Measurements from ENCODE around the gene BCAT1. TPM values are rescaled to one million over a fixed set of nuclear protein-coding genes. Genes with fewer than 3 reads are reported as not detected.

BCAT1 gene, protein sequence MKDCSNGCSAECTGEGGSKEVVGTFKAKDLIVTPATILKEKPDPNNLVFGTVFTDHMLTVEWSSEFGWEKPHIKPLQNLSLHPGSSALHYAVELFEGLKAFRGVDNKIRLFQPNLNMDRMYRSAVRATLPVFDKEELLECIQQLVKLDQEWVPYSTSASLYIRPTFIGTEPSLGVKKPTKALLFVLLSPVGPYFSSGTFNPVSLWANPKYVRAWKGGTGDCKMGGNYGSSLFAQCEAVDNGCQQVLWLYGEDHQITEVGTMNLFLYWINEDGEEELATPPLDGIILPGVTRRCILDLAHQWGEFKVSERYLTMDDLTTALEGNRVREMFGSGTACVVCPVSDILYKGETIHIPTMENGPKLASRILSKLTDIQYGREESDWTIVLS
- total RNA-seq, result 10 to 100 TPM; 16.4 to 16.7 TPM

DNA sequence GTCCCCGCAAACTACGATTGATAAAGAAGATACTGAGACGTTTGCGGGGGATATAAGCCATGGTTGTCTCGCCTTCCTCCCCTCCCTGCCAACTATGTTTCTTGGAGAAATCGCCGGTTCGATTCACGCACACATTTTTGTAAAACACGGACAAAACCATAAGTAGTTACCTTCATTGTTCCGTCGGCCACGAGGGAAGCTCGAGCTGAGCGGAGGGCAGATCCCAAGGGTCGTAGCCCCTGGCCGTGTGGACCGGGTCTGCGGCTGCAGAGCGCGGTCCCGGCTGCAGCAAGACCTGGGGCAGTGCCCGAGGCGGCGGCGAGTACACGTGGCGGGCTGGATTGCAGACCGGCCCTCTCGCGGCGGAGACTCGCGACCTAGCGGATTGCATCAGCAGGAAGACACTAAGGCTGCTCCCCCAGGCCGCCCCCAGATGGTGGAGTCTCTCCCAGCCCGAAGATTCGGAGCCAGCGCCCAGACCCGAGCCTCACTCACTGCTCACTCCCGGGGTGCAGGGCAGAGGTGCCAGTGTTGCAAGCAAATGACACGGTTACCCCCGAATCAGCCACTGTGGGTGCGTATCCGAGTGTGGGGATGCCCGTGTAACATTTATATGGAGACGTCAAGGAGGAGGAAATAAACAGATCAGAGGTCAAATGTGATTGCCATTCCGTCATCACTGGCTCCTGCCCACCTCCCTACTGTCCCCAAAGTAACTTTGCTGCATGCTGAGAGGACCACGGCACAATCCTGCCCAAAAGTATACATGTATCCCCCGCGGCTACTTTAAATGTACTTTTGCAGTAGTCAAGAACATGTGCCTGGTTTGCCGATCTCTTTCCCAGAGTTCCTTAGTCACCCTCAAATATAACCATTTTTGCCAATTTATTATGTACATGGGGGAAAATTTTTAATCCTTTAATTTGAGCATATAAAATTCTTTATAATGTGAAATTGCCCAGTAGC is at the start of gene BCAT1:
Gene BCAT1, minus strand, starts transcription at position 345 of the 966 bp plus-strand sequence. Its CDS starts 169 bp downstream, at position 176.
- no peaks in the 10 kb centered on the region for H3K9me3 Mint-ChIP-seq
- intact Hi-C loops (cut with micrococcal nuclease), result loop anchor here (1.0 kb wide), 4 partner anchors 30 to 110 kb away; a partner anchor contains a TSS
- DNase-seq, result peak; percentile 35
- no peaks in the 10 kb centered on the region for H3K36me3 Mint-ChIP-seq (ENCODE audit: low read depth)
- peak within 1 kb of the TSS; percentile 81 for H3K4me3 Mint-ChIP-seq
- CTCF ChIA-PET, result interaction anchor here (0.7 kb wide), 1 partner anchor 249 kb away, joined by 3 read pairs; no protein-coding TSS in a partner anchor
- peaks cover 59% of the 10 kb centered on the region for H3K4me1 Mint-ChIP-seq (ENCODE audit: low read depth)
- peaks cover 62% of the 10 kb centered on the region for H3K27me3 Mint-ChIP-seq (ENCODE audit: low read depth)
- H3K27ac Mint-ChIP-seq, result peak within 1 kb of the TSS; percentile 81

DNA sequence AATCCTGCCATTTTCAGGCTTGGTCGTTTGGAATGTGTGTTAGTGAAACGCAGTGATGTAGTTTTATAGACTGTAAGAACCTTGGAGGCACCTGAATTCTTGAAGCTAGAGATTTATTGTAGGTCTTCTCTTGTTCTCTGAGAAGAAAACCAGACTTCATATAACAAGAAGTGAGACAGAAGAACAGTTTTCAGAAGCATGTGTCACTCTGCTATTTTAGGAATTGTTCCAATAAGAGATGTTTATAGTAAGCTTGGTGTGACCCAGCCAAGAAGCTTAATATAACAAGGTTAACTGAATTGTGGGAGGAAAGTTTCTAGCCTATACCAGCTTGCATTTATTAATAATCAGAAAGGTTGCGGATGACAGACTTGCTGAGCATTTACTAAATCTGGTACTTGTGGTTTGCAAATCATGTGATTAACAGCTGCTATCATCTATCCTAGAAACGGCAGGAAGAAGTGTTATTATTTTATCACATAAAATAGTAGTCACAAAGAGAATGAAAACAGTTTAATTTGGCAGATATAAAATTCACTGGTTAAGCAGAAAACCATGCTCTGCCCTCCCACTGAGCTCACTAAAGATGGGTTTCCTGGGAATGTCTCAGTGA is 49.2 kb upstream of the BCAT1 start:
- DNase-seq, result peak; percentile 20
- Mint-ChIP-seq H3K27me3 (ENCODE audit: low read depth) (no peaks in the 10 kb centered on the region), H3K9me3 (no peaks in the 10 kb centered on the region), H3K4me1 (ENCODE audit: low read depth) (peaks cover 36% of the 10 kb centered on the region), H3K36me3 (ENCODE audit: low read depth) (no peaks in the 10 kb centered on the region), H3K27ac (peak overlapping the region; percentile 75), H3K4me3 (no peak overlapping the region)
- CTCF ChIA-PET, result interaction anchor here (0.6 to 2.8 kb wide), 6 partner anchors 11 to 389 kb away, joined by 3 to 14 read pairs (median 7); a partner anchor contains a TSS
- intact Hi-C loops (cut with micrococcal nuclease), result loop anchor here (1.0 to 2.0 kb wide), 8 partner anchors 54 to 336 kb away; partner anchors contain the start of genes DNAI7 and ETFRF1

- H3K27me3 Mint-ChIP-seq (ENCODE audit: low read depth), result no peaks in the 10 kb centered on the region
- peaks cover 36% of the 10 kb centered on the region for H3K4me1 Mint-ChIP-seq (ENCODE audit: low read depth)
- H3K9me3 Mint-ChIP-seq, result no peaks in the 10 kb centered on the region
- CTCF ChIA-PET, result interaction anchor here (0.6 to 2.8 kb wide), 5 partner anchors 55 to 390 kb away, joined by 3 to 14 read pairs (median 5); a partner anchor contains a TSS
- no peak overlapping the region for H3K4me3 Mint-ChIP-seq
- H3K36me3 Mint-ChIP-seq (ENCODE audit: low read depth), result no peaks in the 10 kb centered on the region
- peak overlapping the region; percentile 75 for H3K27ac Mint-ChIP-seq
- DNase-seq, result no peak
- intact Hi-C loops (cut with micrococcal nuclease), result no loop called here
Measured at GRCh38 chr12:24997496-24997895, 48.6 kb upstream of the BCAT1 start.

DNA sequence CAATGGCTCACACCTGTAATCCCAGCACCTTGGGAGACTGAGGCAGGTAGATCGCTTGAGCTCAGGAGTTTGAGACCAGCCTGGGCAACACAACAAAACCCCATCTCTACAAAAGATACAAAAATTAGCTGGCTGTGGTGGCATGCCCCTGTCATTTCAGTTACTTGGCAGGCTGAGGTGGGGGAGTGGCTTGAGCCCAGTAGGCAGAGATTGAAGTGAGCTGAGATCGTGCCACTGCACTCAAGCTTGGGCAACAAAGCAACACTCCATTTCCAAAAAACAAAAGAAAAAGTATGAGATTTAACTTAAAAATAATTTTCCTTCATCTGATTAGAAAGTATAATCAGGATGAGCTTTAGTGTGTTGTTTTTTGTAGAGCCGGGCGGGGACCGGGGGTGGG is 47.9 kb upstream of the BCAT1 start:
- Mint-ChIP-seq H3K27ac (peak overlapping the region; percentile 18), H3K36me3 (ENCODE audit: low read depth) (no peaks in the 10 kb centered on the region), H3K27me3 (ENCODE audit: low read depth) (no peaks in the 10 kb centered on the region), H3K4me1 (ENCODE audit: low read depth) (peaks cover 36% of the 10 kb centered on the region), H3K9me3 (no peaks in the 10 kb centered on the region), H3K4me3 (no peak overlapping the region)
- CTCF ChIA-PET, result interaction anchor here (1.7 to 2.8 kb wide), 3 partner anchors 55 to 134 kb away, joined by 5 to 14 read pairs (median 11); a partner anchor contains a TSS
- intact Hi-C loops (cut with micrococcal nuclease), result no loop called here
- DNase-seq, result peak; percentile 19

DNA sequence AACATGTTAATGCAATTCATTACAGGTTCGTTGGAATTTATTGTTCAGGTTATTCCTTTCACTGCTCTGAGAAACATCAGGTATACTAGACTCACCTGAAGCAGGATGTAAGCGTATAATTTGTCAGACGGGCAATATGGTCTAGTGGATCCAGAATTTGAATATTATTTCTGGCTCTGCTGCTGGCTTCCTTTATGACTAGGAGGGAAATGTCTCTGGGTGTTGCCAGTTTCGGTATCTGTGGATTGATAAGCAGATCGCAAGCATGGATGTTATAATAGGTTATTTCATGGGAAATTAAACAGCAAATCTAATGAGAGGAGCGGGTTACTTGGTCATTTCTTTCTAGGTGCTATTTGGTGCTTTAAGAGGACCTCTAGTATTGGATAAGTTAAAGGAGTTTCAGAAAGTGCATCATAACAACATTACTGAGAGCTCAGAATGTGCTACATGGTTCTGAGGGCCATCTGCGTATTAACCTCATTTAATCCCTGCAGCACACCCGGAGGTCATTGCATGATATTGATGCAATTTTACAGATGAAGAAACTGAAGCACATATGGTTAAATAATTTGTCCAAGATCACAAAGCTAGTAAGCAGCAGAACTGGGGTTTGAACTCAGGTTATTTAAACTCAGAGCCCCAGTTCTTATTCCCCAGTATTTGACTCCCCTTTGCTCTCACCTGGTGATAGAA is 47.3 kb upstream of the BCAT1 start:
- Mint-ChIP-seq H3K27me3 (ENCODE audit: low read depth) (no peaks in the 10 kb centered on the region), H3K4me1 (ENCODE audit: low read depth) (peaks cover 36% of the 10 kb centered on the region), H3K36me3 (ENCODE audit: low read depth) (no peaks in the 10 kb centered on the region), H3K27ac (peak overlapping the region; percentile 18), H3K9me3 (no peaks in the 10 kb centered on the region), H3K4me3 (no peak overlapping the region)
- no peak for DNase-seq
- CTCF ChIA-PET, result interaction anchor here (2.8 kb wide), 1 partner anchor 56 kb away, joined by 11 read pairs; a partner anchor contains a TSS
- intact Hi-C loops (cut with micrococcal nuclease), result no loop called here

DNA sequence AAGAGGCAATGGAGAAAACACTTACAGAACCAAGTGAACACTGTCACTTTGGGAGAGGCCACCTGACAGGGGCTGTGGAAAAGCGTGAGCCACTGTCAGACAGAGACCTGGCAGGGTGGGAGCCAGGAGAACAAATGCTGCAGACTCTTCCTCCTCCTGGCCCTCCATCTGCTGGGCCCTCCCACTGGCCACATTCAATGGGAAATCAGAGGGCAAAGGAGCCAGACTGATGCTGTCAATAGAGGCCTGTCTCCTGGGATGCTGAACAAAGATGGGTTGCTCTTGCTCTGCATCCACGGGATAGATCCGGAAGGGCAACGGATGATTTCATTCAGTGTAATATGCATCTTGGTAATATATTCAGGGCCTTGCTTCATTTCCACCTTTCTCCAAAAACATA is 44.9 kb upstream of the BCAT1 start:
- H3K4me3 Mint-ChIP-seq, result no peak overlapping the region
- H3K27ac Mint-ChIP-seq, result no peak overlapping the region
- intact Hi-C loops (cut with micrococcal nuclease), result loop anchor here (5.0 kb wide), 1 partner anchor 1034 kb away; no protein-coding TSS in a partner anchor
- CTCF ChIA-PET, result interaction anchor here (2.2 to 3.3 kb wide), 2 partner anchors 135 to 142 kb away, joined by 11 to 84 read pairs; no protein-coding TSS in a partner anchor
- no peak for DNase-seq
- H3K4me1 Mint-ChIP-seq (ENCODE audit: low read depth), result peaks cover 31% of the 10 kb centered on the region
- H3K27me3 Mint-ChIP-seq (ENCODE audit: low read depth), result peaks cover 2% of the 10 kb centered on the region
- H3K36me3 Mint-ChIP-seq (ENCODE audit: low read depth), result no peaks in the 10 kb centered on the region
- no peaks in the 10 kb centered on the region for H3K9me3 Mint-ChIP-seq

GRCh38 chr12:24991209-24992049 is 42.5 kb upstream of the BCAT1 start:
- peaks cover 2% of the 10 kb centered on the region for H3K27me3 Mint-ChIP-seq (ENCODE audit: low read depth)
- no peak overlapping the region for H3K27ac Mint-ChIP-seq
- peaks cover 9% of the 10 kb centered on the region for H3K4me1 Mint-ChIP-seq (ENCODE audit: low read depth)
- CTCF ChIA-PET, result interaction anchor here (0.6 to 3.3 kb wide), 28 partner anchors 8 to 410 kb away, joined by 3 to 84 read pairs (median 3); a partner anchor contains a TSS
- no peak for DNase-seq
- intact Hi-C loops (cut with micrococcal nuclease), result loop anchor here (1.0 to 5.0 kb wide), 7 partner anchors 31 to 1036 kb away; no protein-coding TSS in a partner anchor
- no peaks in the 10 kb centered on the region for H3K9me3 Mint-ChIP-seq
- no peaks in the 10 kb centered on the region for H3K36me3 Mint-ChIP-seq (ENCODE audit: low read depth)
- H3K4me3 Mint-ChIP-seq, result no peak overlapping the region

DNA sequence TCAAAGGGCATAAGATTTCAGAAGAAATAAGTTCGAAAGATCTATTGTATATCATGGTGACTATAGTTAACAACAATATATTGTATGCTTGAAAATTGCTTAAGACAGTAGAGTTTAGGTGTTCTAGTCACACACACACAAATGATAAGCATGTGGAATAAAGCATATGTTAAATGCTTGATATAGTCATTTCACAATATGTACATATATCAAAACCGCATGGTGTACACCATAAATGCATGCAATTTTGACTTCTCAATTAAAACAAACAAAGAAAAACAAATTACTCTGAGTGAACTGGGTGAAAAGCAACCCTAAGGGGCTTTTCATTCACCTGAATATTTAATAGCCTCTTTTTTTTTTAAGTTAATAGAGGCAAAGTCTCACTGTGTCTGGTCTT is 40.3 kb upstream of the BCAT1 start:
- CTCF ChIA-PET, result interaction anchor here (1.0 to 1.7 kb wide), 3 partner anchors 17 to 166 kb away, joined by 3 to 5 read pairs (median 5); no protein-coding TSS in a partner anchor
- Mint-ChIP-seq H3K9me3 (peaks cover 4% of the 10 kb centered on the region), H3K4me3 (no peak overlapping the region), H3K27ac (no peak overlapping the region), H3K36me3 (ENCODE audit: low read depth) (peaks cover 1% of the 10 kb centered on the region), H3K27me3 (ENCODE audit: low read depth) (peaks cover 2% of the 10 kb centered on the region), H3K4me1 (ENCODE audit: low read depth) (peaks cover 4% of the 10 kb centered on the region)
- no peak for DNase-seq
- intact Hi-C loops (cut with micrococcal nuclease), result no loop called here

- no peak overlapping the region for H3K4me3 Mint-ChIP-seq
- intact Hi-C loops (cut with micrococcal nuclease), result no loop called here
- no peak for DNase-seq
- CTCF ChIA-PET, result interaction anchor here (0.6 kb wide), 1 partner anchor 20 kb away, joined by 3 read pairs; no protein-coding TSS in a partner anchor
- no peaks in the 10 kb centered on the region for H3K27me3 Mint-ChIP-seq (ENCODE audit: low read depth)
- H3K9me3 Mint-ChIP-seq, result peaks cover 15% of the 10 kb centered on the region
- H3K36me3 Mint-ChIP-seq (ENCODE audit: low read depth), result peaks cover 4% of the 10 kb centered on the region
- no peak overlapping the region for H3K27ac Mint-ChIP-seq
- no peaks in the 10 kb centered on the region for H3K4me1 Mint-ChIP-seq (ENCODE audit: low read depth)
Measured at GRCh38 chr12:24982250-24982649, 33.3 kb upstream of the BCAT1 start.

DNA sequence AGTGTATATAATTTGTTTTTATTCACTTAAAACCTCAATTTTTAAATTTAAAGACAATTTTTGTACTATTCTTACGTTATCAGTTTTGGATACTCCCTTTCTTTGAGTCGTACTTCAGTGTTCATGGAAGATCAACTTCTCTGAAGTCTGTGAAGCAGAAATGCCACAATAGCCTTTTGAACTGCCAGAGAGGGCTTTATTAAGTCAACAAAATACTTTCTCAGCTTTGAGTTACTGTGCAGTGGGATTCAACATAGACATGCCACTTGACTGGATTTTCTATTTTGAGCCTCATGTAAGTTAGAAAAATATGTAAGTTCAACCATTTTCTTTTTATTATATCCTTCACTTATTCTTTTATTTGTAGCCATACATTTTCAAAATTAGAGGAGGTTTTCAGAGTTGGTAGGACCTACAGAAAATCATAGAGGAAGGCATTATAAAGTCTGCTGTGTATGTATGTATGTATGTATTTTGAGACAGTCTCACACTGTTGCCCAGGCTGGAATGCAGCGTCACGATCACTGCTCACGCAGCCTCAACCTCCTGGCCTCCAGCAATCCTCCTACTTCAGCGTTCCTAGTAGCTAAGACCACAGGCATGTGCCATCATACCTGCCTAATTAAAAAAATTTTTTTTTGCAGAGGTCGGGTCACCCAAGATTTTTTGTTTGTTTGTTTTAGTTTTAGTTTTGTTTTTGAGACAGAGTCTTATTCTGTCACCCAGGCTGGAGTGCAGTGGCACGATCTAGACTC is 31.3 kb upstream of the BCAT1 start:
- Mint-ChIP-seq H3K27ac (no peak overlapping the region), H3K36me3 (ENCODE audit: low read depth) (peaks cover 4% of the 10 kb centered on the region), H3K27me3 (ENCODE audit: low read depth) (no peaks in the 10 kb centered on the region), H3K4me1 (ENCODE audit: low read depth) (peaks cover 2% of the 10 kb centered on the region), H3K9me3 (peaks cover 15% of the 10 kb centered on the region), H3K4me3 (no peak overlapping the region)
- CTCF ChIA-PET, result no interaction called here
- no peak for DNase-seq
- intact Hi-C loops (cut with micrococcal nuclease), result no loop called here
